Putamen (tissue), 1 donor: ENCODE results near the gene DUT.
A peak's percentile ranks its signal among the peaks of the same experiment; 100 is the strongest.
"Not testable (repeated sequence)": the region's sequence is repeated elsewhere in the genome, so short reads cannot be mapped to it uniquely, and the experiment has no call there.

ENCODE experiments used
- DNase-seq: peaks from one replicate; pipeline ENCODE4 v3.0.0-alpha.2; 2016; ENCODE audit warnings: low spot score

Gene DUT

GRCh38 chr15:48330855-48331795, at the start of gene DUT:
DUT (plus strand) TSS chr15:48331429; CDS start chr15:48331516, 87 bp downstream.
- DNase-seq: peak; percentile 86

- DNase-seq: no peak
Observed at GRCh38 chr15:48281674-48282073, 49.6 kb upstream of the DUT start.

- no peak for DNase-seq
Observed at GRCh38 chr15:48282216-48282615, 49.0 kb upstream of the DUT start.

- DNase-seq: no peak
Observed at GRCh38 chr15:48283396-48284145, 47.7 kb upstream of the DUT start.

GRCh38 chr15:48285329-48286214, 45.7 kb upstream of the DUT start:
- peak; percentile 64 for DNase-seq

GRCh38 chr15:48289628-48290027, 41.6 kb upstream of the DUT start:
- DNase-seq: no peak

GRCh38 chr15:48292458-48292857, 38.8 kb upstream of the DUT start:
- DNase-seq: no peak

GRCh38 chr15:48297668-48298067, 33.6 kb upstream of the DUT start:
- DNase-seq: no peak

GRCh38 chr15:48298914-48299313, 32.3 kb upstream of the DUT start:
- no peak for DNase-seq

- no peak for DNase-seq
Observed at GRCh38 chr15:48300038-48300437, 31.2 kb upstream of the DUT start.

GRCh38 chr15:48304398-48304797, 26.8 kb upstream of the DUT start:
- no peak for DNase-seq

- DNase-seq: no peak
Observed at GRCh38 chr15:48306639-48307038, 24.6 kb upstream of the DUT start.

- no peak for DNase-seq
Observed at GRCh38 chr15:48307586-48307985, 23.6 kb upstream of the DUT start.

- no peak for DNase-seq
Observed at GRCh38 chr15:48309740-48310139, 21.5 kb upstream of the DUT start.

GRCh38 chr15:48313216-48313615, 18.0 kb upstream of the DUT start:
- no peak for DNase-seq

- no peak for DNase-seq
Observed at GRCh38 chr15:48315041-48315440, 16.2 kb upstream of the DUT start.

- DNase-seq: no peak
Observed at GRCh38 chr15:48317221-48317620, 14.0 kb upstream of the DUT start.

GRCh38 chr15:48318131-48318530, 13.1 kb upstream of the DUT start:
- DNase-seq: no peak

- no peak for DNase-seq
Observed at GRCh38 chr15:48323294-48323693, 7.9 kb upstream of the DUT start.

- no peak for DNase-seq
Observed at GRCh38 chr15:48324949-48325348, 6.3 kb upstream of the DUT start.

- no peak for DNase-seq
Observed at GRCh38 chr15:48325400-48325799, 5.8 kb upstream of the DUT start.

- not testable (repeated sequence) for DNase-seq
Observed at GRCh38 chr15:48326180-48326579, 5.0 kb upstream of the DUT start.
